NCI-H1105 treated with DMSO at 0.1 percent for 48 hours (cell line): ENCODE results near the gene NXPH1.

ENCODE experiments used
- DNase-seq: peaks from one replicate; lab custom pipeline; 2025; lab: John Stamatoyannopoulos, UW

NXPH1 gene

GRCh38 chr7:8436965-8437364 is 3.6 kb downstream of the NXPH1 start:
- DNase-seq, result no peak

GRCh38 chr7:8437606-8438005 is 4.2 kb downstream of the NXPH1 start:
- no peak for DNase-seq

GRCh38 chr7:8440670-8441069 is 7.3 kb downstream of the NXPH1 start:
- no peak for DNase-seq

- no peak for DNase-seq
Observed at GRCh38 chr7:8441106-8441965, 7.9 kb downstream of the NXPH1 start.

GRCh38 chr7:8442051-8442813 is 8.8 kb downstream of the NXPH1 start:
- DNase-seq, result no peak

- no peak for DNase-seq
Observed at GRCh38 chr7:8442814-8443304, 9.4 kb downstream of the NXPH1 start.

GRCh38 chr7:8443576-8444467 is 10.4 kb downstream of the NXPH1 start:
- DNase-seq, result no peak

- DNase-seq, result no peak
Observed at GRCh38 chr7:8444468-8444769, 11.0 kb downstream of the NXPH1 start.

- DNase-seq, result no peak
Observed at GRCh38 chr7:8453535-8453934, 20.1 kb downstream of the NXPH1 start.

- no peak for DNase-seq
Observed at GRCh38 chr7:8455426-8455825, 22.0 kb downstream of the NXPH1 start.

- no peak for DNase-seq
Observed at GRCh38 chr7:8462309-8462708, 28.9 kb downstream of the NXPH1 start.

GRCh38 chr7:8465338-8465737 is 31.9 kb downstream of the NXPH1 start:
- no peak for DNase-seq

GRCh38 chr7:8480527-8480926 is 47.1 kb downstream of the NXPH1 start:
- no peak for DNase-seq

- DNase-seq, result no peak
Observed at GRCh38 chr7:8481096-8481495, 47.7 kb downstream of the NXPH1 start.

GRCh38 chr7:8481752-8482446 is 48.5 kb downstream of the NXPH1 start:
- DNase-seq, result no peak

GRCh38 chr7:8490391-8491045 is 57.1 kb downstream of the NXPH1 start:
- DNase-seq, result no peak

GRCh38 chr7:8491106-8491505 is 57.7 kb downstream of the NXPH1 start:
- DNase-seq, result no peak

GRCh38 chr7:8491544-8492489 is 58.4 kb downstream of the NXPH1 start:
- no peak for DNase-seq

- no peak for DNase-seq
Observed at GRCh38 chr7:8499128-8499527, 65.7 kb downstream of the NXPH1 start.

- DNase-seq, result no peak
Observed at GRCh38 chr7:8500286-8500685, 66.9 kb downstream of the NXPH1 start.
